ENCODE data around the gene TES.

GRCh38 chr7:116200963-116201362 is 9.4 kb upstream of the TES start:
- TF ChIP-seq POLR2A (IDR thresholded peaks at IDR 0.05) = no peak
- TF ChIP-seq, protein P1, sequence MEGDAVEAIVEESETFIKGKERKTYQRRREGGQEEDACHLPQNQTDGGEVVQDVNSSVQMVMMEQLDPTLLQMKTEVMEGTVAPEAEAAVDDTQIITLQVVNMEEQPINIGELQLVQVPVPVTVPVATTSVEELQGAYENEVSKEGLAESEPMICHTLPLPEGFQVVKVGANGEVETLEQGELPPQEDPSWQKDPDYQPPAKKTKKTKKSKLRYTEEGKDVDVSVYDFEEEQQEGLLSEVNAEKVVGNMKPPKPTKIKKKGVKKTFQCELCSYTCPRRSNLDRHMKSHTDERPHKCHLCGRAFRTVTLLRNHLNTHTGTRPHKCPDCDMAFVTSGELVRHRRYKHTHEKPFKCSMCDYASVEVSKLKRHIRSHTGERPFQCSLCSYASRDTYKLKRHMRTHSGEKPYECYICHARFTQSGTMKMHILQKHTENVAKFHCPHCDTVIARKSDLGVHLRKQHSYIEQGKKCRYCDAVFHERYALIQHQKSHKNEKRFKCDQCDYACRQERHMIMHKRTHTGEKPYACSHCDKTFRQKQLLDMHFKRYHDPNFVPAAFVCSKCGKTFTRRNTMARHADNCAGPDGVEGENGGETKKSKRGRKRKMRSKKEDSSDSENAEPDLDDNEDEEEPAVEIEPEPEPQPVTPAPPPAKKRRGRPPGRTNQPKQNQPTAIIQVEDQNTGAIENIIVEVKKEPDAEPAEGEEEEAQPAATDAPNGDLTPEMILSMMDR (IDR thresholded peaks at IDR 0.05) = no peak

Measured in body of pancreas (tissue), 4 donors.